Astrocyte of the spinal cord (primary cell): Measurements from ENCODE around the gene COL6A2.

Experiments
- DNase-seq: peaks from one replicate; pipeline ENCODE4 v3.0.0; 2011; ENCODE audit warnings: low read depth, low spot score
- H3K4me3 ChIP-seq: 2 replicates; pipeline ENCODE4 v1.5.1; 2011; ENCODE audit warnings: low read depth, mild to moderate bottlenecking, low read length, moderate library complexity
- in situ Hi-C: cut with HindIII; loops from 2 replicates; pipeline ENCODE4 v1.10.0; 2017; ENCODE audit warnings: low sequenced_read_pairs
- TF ChIP-seq, protein P1 (sequence below): IDR thresholded peaks from 2 replicates; pipeline ENCODE4 v1.5.1; 2012; ENCODE audit warnings: low read depth, mild to moderate bottlenecking, low read length, inconsistent platforms

COL6A2 gene

DNA sequence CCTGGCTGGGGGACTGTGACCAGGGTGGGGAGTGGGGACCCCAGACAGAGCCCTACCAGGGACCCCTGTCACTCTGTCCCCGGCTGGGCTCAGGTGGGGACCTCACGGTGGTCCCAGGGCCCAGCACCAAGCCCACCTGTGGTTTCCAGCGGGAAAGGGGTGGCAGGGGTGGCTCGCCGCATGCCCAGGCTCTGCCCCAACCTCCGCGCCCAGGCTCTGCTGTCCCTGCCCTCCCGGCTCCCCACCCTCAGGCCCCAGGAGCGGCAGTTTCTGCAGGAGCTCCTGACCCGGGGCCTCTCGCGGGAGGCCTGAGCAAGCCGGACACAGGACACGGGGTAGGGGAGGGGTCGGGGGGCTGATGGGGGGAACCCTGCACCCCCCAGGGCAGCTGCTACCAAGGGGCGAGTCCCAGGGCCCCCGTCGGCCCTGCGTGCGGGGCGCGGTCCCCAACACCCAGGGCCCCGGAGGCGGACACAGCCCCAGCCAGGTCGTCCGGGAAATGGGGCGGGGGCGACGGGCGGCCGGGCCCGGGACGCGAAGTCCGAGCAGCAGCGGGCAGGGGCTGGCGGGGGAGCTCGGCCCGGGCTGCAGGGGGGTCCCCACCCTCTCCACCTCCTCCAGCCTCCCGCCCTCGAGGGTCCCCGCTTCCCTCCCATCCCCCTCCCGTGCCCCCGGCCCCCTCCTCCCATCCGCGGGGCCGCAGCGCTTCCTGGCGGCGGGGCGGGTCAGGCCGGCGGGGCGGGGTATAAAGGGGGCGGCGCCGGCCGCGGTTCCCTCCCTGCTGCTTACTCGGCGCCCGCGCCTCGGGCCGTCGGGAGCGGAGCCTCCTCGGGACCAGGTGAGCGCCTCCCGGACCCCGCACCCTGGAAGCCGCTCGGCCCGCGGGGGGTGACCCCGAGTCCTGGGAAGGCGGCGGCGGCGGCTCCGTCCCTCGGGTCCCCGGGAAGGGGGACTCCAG lies at the start of gene COL6A2:
Gene COL6A2 (plus strand): TSS at position 777 of the 958 bp plus-strand sequence.
- H3K4me3 ChIP-seq: peak within 1 kb of the TSS; percentile 77
- TF ChIP-seq, protein P1, sequence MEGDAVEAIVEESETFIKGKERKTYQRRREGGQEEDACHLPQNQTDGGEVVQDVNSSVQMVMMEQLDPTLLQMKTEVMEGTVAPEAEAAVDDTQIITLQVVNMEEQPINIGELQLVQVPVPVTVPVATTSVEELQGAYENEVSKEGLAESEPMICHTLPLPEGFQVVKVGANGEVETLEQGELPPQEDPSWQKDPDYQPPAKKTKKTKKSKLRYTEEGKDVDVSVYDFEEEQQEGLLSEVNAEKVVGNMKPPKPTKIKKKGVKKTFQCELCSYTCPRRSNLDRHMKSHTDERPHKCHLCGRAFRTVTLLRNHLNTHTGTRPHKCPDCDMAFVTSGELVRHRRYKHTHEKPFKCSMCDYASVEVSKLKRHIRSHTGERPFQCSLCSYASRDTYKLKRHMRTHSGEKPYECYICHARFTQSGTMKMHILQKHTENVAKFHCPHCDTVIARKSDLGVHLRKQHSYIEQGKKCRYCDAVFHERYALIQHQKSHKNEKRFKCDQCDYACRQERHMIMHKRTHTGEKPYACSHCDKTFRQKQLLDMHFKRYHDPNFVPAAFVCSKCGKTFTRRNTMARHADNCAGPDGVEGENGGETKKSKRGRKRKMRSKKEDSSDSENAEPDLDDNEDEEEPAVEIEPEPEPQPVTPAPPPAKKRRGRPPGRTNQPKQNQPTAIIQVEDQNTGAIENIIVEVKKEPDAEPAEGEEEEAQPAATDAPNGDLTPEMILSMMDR: peak; percentile 34
- in situ Hi-C loops: no loop called here
- peak; percentile 67 for DNase-seq

DNA sequence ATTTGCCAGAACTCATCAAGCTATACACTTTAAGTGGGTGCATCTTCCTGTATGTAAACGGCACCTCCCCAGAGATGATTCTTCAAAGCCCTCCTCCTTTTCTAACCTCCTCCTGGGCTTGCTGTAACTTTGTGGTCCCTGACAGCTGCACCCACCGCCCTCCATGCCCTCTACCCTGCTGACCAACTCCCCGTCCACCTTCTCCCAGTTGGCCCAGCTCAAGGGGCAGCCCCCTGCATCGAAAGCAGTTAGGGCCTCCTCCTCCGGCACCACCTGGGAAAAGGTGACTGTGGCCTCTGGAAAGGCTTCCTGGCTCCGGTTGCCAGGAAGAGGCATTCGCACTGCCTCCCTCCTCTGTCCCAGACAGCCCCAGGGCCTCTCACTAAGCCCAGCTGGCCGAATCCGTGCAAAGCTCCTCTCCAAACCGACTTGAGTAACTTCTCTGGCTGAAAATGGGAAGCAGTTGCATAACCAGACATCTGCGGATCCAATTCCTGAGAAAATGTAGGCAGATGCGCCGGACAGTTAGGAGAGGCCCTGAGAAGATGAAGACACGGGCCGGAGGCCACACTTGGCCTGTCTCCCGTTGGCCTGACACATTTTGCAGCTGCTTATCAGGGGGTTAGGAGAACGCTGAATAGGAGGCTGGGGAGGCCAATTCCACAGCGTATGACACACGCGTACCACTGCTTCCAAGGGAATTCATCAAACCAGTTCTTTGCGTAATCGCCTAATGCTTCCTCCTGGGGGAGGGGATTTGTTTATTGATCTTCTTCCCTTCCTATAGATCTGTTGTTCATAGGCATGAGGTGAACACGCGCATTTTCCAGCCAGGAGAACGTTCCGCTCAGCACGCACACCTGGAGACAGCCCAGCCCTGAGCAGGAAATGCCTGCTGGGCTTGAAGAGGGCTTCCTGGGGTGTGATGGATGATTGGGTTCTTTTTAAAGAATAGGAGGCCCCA lies 48.7 kb upstream of the COL6A2 start:
- TF ChIP-seq, protein P1: no peak
- in situ Hi-C loops: no loop called here
- H3K4me3 ChIP-seq: no peak overlapping the region
- peak; percentile 98 for DNase-seq

DNA sequence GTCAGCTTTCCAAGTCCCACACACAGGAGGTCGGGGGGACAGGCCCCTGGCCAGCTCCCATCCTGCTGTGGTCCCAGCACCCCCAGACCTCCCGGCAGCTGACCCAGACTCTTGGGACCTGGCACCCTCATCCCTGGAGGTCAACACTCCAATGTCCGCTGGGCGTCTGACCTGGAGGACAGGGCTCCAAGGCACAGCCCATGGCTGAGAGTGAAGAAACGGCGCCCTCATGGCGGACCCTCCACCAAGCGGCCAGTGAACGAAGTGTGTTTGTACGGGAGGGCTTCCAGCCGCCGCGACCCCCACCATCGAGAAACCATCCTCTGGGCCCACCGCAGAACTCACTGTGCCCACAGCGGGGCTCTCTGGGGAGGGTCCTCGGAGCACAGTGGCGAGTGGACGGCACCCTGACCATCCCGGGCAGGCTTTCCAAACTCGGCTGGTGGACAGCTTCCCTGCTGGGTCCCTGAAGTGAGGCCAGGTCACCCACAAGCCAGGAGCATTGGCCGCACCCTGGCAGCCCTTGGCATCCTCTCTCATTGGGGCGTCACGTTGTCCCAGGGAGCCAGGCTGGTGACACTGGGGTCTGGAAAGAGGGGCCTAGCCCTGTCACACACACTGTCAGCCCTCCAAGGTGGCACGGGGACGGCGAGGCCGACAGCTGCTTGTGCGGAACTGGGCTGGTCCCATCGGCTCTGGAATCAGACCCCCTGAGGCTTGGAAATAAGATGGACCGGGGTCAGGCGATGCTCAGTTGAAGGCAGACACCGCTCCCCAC lies 47.8 kb upstream of the COL6A2 start:
- TF ChIP-seq, protein P1: no peak
- H3K4me3 ChIP-seq: no peak overlapping the region
- peak; percentile 38 for DNase-seq
- in situ Hi-C loops: no loop called here

DNA sequence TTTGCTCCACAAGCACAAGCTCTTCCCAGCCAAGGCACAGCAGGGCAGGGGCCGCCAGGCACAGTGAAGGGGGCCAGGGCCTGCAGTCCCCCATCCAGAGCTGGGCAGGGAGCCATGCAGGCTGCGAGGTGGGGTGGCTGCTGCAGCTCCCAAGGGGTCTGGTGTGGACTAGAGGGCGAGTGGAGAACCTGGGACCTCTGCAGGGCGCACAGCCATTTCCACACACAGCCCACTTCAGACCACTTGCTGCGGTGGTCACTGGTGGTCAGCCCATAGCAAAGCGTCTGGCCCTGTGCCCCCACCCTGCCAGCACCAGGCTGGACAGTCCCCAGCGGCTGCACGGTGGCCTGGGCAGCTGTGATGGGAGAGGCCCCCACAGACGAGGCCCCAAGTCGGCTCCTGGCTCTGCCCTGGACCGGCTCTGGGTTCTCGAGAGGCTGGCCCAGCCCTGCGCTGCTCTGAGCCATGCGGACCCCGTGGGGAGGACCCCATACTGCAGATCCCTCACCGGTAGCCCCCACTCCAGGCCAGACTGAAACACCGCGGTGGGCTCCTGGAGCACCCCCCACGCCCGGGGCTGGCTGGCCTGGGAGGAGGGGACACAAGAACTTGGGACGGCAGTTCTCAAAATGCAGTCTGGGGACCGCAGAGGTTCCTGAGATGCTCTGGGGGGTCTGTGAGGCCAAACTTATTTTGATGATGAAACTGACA lies 47.1 kb upstream of the COL6A2 start:
- in situ Hi-C loops: no loop called here

DNA sequence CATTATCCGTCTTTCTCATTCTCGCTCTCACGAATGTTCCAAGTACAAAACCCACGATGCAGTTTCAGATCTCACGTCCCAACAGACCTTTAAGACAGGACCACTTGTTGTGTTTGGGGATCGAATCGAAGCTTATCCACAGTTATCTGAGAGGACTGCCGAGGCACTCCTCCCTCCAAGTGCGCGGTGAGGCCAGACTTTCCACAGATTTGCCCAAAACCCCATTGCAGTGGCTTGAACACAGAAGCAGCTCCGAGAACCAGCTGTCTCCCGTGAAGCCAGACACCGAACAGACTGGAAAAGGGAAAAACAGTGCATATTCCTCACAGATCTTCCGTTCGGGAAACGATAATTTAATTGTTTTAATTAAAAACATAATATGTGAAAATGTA lies 46.5 kb upstream of the COL6A2 start:
- no peak overlapping the region for H3K4me3 ChIP-seq
- in situ Hi-C loops: no loop called here

More for the DNA sequence above, 47.1 kb upstream of the COL6A2 start:
- TF ChIP-seq, protein P1: no peak
- no peak overlapping the region for H3K4me3 ChIP-seq
- DNase-seq: no peak

More for the DNA sequence above, 46.5 kb upstream of the COL6A2 start:
- TF ChIP-seq, protein P1: no peak
- DNase-seq: no peak
